ENCODE data around the gene C1orf167.

Gene C1orf167

DNA sequence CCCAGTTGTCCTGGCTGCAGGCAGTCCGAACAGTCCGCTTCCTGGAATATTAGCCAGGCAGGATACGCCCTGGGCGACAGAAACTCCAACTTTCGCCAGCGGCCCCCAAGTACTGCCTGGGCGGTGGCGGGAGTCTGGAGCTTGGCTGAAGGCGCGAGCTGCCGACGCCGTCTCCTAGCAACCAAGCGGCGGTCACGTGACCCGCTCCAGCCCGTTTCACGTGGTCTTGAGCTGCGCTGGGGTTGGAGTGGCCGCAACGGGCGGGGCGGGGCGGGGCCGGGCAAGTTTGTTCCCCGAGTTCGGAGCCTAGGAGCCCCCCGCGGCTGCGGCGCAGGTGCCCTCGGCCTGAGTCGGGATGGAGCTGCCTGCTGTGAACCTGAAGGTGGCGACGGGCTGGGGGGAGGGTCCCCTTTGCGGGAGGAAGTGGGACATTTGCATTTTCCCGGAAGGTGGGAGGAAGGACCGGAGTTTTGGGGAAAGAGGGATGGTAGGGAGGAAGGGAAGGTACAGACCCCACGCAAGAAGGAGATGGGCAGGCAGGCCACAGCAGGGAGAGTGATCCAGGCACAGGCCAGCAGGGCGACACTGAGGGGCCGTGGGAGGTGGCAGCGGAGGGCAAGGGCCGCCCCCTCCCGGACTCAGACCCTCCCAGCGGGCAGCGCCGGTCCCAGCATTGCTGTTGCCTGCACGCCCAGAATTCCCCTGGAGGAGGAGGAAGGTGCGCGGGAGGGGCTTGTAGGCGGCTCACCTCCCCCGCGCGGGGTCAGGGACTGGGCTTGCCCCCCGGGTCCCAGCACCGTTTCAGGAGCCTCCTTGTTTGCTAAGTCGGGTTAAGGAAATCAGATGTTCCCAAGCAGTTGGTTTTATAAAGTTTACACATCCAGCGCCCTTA lies 25.9 kb upstream of the C1orf167 start, which contains the start of gene AGTRAP:
Gene AGTRAP (plus strand): TSS at position 283 of the 892 bp plus-strand sequence. CDS start 73 bp downstream, at position 356.
- peak; percentile 76 for DNase-seq (ENCODE audit: low read depth)

DNA sequence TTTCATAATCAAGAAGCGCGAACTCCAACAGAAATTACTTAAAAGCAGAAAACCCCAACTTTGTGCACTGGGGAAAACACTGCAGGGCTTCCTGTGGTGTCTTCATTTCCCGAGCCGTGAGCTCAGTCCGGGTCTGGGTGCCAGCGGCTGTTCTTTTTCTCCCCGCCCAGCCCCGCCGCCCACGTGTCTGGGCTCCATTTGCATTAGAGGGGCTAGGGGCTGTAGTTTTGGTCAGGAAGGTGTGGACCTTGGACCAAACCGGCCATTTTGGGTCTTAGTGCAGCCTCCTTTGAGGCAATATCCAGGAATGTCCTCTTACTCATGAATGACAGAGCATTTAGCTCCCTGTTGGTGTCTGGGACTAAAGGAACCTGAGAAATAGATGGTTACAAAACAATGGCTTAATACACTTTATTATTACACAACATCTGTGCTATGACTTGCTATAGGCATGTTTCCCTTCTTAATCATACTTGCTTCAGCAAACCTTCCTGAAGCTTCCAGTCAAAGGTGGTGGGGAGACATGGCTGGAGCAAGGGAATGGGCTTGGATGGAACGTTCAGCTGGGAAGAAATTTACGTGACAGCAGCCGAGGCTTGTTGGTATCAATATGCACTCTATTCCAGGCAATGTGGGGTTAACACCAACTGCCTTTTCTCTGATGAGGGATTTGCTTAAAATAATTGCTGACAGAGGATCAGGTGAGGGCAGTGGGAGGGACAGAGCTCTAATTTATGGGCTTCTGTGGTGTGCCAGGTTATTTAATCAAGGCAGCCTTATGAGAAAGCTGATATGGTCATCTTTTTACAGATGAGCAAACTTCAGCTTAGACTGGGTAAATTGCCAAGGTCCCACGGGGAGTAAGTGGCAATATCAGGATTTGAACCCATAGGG lies 25.0 kb upstream of the C1orf167 start:
- DNase-seq (ENCODE audit: low read depth) = no peak

DNA sequence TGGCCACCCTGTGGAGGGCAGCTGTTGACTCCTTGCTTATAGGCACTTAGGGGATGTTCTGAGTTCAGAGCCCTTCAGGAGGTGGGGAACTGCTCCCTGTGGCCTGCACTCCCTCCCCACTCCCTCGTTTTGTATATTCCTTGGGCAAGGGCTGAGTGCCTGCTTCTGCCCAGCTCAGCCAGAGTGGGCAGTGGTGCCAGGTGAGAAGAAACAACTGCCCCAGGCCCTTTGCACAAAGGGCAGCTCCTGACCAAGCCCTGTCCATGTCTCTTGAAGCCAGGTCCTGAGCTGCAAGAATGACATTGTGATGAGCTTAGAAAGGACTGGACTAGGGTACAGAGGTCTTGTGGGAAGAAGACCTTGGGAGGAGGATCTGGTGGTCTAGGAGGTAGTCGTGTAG lies 23.9 kb upstream of the C1orf167 start:
- DNase-seq (ENCODE audit: low read depth) = no peak

DNA sequence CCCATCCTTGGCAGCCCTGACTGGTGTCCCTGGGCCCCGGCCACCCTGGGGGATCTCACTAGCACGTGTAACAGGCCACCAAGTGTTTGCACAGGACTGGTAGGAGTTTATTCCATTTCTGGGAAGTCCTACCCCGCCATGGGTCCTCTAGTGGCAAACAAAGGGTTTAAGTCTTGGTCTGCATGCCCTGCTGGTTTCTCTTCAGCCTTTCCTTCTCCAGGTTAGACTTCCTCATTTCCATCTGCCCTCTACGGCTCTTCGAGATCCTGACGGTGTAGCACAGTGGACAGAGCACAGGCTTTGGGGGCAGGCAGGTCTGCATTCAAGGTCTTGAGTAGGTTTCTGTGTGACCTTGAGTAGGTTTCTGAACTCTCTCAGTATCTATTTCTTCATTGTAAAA lies 23.2 kb upstream of the C1orf167 start:
- no peak for DNase-seq (ENCODE audit: low read depth)

DNA sequence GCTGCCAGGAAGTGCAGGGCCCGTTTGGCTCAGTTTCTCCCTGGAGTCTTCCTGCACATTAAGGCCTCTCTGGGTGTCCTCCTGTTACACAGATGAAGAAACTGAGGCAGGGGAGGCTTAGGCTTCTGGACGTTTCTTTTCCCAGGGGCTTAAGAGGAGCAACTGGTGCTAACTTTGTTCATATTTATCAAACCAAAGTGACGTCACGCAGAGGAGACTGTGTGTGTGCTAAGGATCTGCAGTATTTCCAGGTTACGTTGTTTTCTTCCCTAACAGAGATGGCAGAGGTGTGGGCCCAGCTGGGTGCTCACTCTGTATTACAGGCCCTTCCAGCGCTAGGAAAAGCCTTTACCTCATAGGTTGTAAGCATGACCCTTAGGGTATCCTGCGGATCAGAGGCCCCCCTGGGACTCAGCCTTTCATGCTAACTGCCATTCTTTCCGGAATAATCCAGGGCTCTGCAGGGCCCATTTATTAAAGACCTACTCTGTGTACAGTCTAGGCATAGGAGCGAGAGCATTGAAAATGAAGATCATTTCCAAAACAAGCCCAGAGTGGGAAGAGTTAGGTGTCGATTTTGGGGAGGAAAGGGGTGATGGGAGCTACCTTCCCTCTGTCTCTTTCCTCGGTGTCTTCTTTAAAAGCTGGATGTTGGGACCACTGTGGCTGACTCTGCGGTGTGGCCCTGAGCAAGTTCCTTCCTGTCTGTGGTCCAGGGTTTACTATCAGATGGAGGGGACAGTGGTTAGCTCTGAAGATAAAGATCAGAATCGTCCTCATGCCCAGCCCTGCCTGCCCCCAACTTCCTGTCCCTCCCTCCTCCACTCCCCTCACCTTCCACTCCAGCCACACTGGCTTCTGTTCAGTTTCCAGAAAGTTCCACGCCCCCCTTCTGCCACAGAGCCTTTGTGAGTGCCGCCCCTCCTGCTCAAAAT lies 21.5 kb upstream of the C1orf167 start:
- DNase-seq (ENCODE audit: low read depth) = no peak

DNA sequence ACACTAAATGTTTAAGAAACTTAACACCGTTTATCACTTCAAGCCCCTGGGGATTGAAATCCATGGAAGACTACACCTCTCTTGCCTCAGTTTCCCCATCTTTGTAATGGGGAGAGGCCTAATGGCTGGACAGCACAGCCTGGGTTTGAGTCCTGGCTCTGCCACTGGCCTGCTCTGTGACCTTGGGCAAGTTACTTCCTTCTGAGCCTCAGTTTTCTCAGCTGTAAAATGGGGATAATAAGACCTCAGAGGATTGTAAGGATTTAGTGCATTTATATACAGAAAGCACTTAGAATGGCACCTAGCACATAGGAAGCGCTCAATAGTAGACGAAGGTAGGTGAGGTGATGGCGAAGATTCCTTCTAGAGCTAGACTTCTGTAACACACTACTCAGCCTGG lies 20.5 kb upstream of the C1orf167 start:
- DNase-seq (ENCODE audit: low read depth) = no peak

DNA sequence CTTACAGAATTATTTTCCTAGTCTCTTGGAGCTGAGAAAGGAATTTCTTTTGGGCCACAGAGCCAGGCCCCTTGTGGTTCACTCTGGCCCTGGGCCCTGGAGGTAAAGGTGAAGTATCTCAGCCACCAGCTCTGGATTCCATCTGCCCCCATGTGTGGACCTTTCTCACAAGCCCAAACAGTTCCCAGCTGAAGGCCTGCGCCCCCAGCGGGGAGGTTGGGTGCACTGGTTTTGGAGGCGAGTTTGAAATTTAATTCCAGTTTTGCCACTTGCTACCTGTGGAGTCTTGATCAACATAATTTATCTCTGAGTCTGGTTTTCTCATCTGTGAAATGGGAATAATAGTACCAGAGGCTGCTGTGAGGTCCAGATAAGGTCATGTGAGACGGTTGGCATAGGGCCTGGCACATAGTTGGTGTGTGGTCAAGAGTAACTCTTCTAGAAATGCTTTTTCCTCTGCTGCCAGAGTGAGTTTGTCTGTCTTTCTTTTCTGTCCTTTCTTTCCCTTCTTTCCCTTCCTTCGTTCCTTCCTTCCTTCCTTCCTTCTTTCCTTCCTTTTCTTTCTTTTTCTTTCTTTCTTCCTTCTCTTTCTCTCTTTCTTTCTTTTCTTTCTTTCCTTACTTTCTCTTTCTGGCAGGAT lies 20.0 kb upstream of the C1orf167 start:
- DNase-seq (ENCODE audit: low read depth) = no peak

DNA sequence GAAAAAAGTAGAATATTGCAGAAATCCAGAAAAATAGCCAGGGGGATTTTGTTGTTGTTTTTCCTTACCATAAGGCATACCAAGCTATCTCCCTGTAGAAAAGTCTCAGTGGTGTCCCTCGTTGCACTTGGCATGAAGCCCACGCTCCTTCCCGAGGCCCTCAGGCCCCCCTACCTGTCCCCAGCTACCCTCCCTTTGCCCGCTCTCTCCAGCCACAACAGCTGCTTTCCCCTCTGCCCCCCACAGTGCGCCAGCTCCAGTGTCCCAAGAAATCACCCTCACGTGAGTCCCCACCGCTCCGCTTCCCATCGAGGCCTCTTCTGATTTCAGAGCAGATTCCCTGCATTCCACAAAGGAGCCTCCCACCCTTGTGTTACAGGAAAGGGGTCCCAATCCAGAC lies 17.7 kb upstream of the C1orf167 start:
- no peak for DNase-seq (ENCODE audit: low read depth)

DNA sequence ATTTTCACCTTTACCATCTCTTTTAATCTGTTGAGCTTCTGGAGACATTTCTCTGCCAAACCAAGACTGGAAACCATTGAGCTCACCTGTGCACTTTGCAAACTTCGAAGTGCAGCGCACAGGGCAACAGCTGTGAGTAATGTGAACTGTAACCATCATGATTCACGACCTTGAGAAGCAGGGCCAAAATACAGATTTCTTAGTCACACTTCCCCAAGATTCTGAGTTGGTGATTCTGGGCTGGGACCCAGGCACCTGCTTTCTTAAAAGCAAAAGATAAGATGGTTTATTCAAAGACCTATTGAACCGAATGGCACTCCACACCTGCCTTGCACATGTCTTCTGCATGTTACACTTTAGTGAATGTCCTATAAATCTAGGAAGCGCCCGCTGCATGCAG lies 15.9 kb upstream of the C1orf167 start:
- DNase-seq (ENCODE audit: low read depth) = no peak

DNA sequence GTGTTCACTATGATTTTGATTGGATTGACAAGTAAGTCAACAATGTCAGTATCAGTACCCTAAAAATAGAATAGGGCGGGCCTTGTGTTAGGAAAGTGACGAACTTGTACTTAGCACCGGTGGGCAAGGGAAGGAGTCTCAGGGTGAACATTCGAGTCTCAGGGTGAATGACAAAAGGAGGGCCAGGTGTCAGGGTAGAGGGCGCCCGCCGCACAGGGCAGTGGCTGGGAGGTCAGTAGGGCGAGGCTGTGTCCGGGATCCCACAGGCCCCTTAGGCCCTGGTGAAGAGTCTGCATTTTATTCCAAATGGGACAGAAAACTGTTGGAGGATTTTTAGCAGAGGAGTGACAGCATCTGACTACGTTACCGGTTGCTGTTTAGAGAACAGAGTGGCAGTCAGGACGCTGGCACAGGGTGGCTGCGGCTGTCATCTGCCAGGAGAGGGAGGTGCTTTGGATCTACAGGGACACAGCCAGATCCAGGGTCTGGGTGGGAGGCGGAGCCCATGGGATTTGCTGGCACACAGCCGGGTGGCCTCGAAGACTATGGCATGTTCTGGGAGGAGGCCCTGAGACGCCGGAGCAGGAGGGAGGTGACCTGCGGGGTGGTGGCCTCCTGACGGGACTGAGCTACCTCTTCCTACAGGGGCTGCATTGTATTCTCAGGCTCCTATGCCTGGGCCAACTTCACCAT lies 15.1 kb upstream of the C1orf167 start:
- DNase-seq (ENCODE audit: low read depth) = no peak

DNA sequence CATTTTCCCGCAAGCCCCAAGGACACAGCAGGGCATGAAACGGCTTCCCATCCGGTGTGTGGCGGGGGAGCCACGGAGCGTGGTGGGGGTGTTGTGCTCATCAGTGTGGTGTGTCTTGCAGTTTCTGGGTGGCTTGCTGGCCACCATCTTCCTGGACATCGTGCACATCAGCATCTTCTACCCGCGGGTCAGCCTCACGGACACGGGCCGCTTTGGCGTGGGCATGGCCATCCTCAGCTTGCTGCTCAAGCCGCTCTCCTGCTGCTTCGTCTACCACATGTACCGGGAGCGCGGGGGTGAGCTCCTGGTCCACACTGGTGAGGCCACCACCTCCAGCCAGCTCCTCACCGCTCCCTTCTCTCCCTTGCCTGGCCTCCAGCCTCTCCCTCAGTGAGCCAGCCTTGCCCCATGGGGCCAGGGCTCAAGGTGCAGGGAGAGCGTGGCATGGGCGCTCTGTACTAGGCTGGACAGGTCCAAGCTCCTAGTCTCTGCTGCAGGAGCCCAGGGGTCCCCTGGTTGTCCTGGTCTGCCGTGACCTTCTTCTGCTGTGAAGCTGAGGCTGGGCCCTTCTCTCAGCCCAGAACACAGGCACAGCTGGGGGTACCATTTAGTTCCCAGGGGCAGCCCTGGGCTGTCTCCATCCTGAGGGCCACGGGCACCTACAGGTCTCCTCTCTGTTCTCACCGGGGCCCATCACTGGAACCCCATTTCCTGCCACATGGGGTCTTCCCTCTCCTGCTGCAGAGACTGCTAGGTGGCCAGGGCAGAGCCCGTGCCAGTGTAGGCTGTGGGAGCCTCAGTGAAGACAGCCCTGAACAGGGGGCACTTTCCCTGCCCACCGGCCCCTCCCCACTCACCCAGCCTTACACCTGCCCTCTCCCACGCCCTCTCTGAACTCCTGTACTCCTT lies 13.4 kb upstream of the C1orf167 start:
- DNase-seq (ENCODE audit: low read depth) = no peak

DNA sequence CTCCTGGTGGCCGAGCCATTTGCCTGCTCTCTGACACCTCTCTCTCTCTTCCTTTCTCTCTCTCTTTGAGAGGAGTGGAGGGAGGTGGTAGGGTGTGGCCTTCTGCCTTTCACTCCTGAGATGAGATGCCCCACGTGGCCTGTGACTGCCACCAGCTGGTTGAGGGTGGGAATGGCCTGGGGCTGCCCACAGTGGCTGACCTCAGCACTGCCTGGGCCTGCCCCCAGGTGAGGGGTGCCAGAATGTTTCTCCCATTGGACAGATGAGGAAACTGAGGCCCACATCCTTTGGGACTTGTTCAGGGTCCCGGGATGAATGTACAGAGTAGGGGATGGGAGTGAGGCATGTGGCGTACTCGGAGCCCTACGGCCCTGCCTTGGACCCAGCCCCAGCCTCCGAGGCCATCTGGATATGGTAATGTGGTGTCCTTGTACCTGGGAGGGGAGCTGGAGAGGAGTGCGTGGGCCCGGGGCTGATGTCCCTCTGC lies 12.7 kb upstream of the C1orf167 start:
- no peak for DNase-seq (ENCODE audit: low read depth)

DNA sequence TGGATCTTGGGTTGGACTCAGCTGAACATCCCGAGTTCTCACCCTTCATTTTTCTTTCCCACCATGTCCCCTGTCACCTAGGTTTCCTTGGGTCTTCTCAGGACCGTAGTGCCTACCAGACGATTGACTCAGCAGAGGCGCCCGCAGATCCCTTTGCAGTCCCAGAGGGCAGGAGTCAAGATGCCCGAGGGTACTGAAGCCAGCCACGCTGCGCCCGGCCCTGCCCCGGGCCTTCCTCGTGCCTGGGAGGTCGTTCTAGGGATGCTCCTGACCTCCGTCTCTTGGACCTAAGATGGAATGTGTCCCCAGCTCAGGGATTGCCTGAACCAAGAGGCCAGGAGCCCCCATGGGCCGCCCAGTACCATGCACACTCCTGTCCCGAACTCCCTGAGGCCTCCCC lies 12.0 kb upstream of the C1orf167 start:
- no peak for DNase-seq (ENCODE audit: low read depth)

DNA sequence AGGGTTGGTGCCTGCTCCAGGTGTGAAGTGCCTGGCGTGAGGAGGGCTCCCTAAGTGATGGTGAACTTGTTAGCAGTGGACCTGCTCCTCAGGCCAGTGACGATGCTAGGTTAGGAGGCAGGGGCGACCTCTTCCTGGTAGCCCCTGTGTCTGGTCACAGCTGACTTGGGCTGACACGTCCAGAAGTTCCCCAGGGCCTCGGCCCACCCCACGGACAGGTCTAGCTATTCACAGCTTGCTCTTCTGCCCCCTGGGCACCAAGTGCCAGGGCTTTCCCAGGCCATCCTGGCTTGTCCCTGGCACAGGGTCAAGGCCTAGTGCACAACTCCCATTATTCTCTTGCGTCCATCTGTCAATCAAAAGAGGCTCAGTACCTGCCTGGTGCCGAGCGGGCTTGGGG lies 10.9 kb upstream of the C1orf167 start:
- no peak for DNase-seq (ENCODE audit: low read depth)

DNA sequence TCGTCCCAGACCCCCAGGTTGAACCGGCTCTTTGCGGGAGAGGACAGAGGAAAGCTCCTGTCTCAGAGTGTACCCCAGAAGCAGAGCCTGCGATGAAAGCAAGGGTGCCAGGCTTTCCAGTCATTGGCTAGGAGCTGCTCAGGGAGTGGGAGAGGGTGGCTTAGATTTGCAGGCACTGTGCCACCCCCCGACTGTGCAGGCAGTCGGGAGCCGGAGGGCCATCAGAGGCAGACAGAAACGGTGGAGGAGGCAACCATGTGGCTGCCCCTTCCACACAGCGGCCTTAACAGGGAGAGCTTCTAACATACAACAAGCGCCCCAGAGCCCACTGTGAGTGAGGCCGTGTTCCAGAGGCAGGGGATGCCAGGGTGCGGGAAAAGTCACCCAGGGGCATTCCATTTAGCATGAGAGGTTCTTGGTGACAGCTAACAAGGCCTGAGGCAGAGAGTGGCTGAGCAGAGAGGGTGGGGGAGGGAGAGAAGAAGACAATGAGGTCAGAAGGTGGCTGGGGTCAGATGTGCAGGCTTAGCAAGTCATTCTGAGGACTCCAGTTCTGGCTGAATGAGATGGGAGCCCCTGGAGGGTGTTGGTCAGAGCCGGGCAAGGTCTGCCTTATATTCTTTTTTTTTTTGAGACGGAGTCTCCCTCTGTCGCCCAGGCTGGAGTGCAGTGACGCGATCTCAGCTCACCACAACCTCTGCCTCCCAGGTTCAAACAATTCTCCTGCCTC lies 9.5 kb upstream of the C1orf167 start:
- DNase-seq (ENCODE audit: low read depth) = no peak

DNA sequence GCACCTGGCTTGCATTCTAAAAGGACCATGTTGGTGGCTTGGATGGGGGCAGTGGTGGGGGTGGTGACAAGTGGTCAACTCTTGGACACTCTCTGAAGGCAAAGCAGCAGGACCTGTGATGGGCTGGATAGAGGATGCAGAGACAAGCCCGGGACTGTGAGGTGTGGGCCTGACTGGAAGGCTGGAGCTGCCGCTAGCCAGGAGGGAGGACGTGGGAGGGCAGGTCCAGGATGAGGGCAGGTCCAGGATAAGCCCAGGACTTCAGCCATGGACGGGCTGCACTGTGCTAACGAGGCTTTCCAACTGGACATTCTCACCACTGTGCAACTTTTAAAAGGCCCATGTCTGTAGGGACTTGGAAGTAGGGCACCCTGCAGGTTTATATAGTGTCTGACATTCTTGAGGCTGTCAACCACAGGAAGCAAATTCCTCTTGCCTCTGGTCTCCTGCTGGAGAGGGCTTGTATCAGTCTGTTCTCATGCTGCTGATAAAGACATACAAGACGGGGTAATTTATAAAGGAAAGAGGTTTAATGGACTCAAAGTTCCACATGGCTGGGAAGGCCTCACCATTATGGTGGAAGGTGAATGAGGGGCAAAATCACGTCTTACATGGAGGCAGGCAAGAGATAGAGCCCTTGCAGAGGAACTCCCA lies 8.3 kb upstream of the C1orf167 start:
- DNase-seq (ENCODE audit: low read depth) = no peak

DNA sequence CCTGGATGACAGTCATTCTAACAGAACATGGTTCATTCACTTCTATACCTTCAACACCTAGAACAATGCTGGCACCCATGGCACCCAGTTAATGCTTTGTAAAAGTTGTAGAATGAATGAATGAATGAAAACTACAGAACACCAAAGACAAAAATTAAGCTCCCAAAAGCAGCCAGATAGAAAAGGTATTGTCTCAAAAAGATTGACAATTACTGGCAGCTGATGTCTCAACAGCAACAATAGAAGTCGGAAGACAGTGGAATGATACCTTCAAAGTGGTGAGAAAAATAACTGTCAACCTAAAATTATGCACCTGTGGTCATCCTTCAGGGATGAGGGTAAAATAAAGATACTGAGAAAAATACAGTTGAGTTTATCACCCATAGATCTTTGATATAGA lies 4.9 kb upstream of the C1orf167 start:
- DNase-seq (ENCODE audit: low read depth) = no peak

DNA sequence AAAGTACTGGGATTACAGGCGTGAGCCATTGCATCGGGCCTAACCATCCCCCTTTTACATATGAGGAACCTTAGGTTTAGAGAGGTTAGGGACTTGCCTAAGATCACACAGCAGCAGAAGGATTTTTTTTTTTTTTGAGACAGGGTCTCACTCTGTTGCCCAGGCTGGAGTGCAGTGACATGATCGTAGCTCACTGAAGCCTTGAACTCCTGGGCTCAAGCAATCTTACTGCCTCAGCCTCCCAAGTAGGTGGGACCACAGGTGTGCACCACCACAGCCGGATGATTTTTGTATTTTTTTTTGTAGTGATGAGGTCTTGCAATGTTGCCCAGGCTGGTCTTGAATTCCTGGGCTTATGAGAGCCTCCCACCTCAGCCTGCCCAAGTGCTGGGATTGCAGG lies 2.2 kb upstream of the C1orf167 start:
- DNase-seq (ENCODE audit: low read depth) = no peak
